Vagina (tissue), 2 donors: ENCODE measurements around the gene NMNAT3.

Experiments used
- CTCF ChIP-seq, 3 experiments: fragments of 450-650 bp in 2 of 3; fragments of 200-600 bp in 1 of 3; sonication (generic) in 1 of 3; IDR thresholded peaks; one replicate each; pipeline ENCODE4 v1.5.1; 2017 to 2019; ENCODE audit warnings: antibody characterized with exemption in 3 of 3, mild to moderate bottlenecking in 2 of 3, moderate library complexity in 2 of 3
- POLR2AphosphoS5 ChIP-seq, 2 donors: sonication (generic); formaldehyde crosslinking; IDR thresholded peaks; one replicate each; pipeline ENCODE4 v1.9.0; 2017; ENCODE audit warnings: antibody characterized with exemption in 2 of 2, mild to moderate bottlenecking in 2 of 2, low read depth in 1 of 2; ENCODE audit not compliant: insufficient read depth in 1 of 2

GRCh38 chr3:139660269-139660668 lies 17.5 kb downstream of the NMNAT3 start:
- no peak for TF ChIP-seq CTCF (IDR thresholded peaks at IDR 0.05)
- no peak for TF ChIP-seq POLR2AphosphoS5 (IDR thresholded peaks at IDR 0.05; ENCODE audit: insufficient read depth in 1 of 2, low read depth in 1 of 2)
